Suppressor macrophage (primary cell): ENCODE data around the gene TTYH3.
A peak's percentile ranks its signal among the peaks of the same experiment; 100 is the strongest.
"Not testable (repeated sequence)": the region's sequence is repeated elsewhere in the genome, so short reads cannot be mapped to it uniquely, and the experiment has no call there.

Experiments
- DNase-seq, 4 experiments: peaks; one replicate each; pipeline ENCODE4 v3.0.0-alpha.2; 2020 to 2022

The TTYH3 gene

GRCh38 chr7:2688409-2689342 lies 56.9 kb downstream of the TTYH3 start:
- peak in 2 of 4 experiments; percentile 24 to 34 for DNase-seq

DNA sequence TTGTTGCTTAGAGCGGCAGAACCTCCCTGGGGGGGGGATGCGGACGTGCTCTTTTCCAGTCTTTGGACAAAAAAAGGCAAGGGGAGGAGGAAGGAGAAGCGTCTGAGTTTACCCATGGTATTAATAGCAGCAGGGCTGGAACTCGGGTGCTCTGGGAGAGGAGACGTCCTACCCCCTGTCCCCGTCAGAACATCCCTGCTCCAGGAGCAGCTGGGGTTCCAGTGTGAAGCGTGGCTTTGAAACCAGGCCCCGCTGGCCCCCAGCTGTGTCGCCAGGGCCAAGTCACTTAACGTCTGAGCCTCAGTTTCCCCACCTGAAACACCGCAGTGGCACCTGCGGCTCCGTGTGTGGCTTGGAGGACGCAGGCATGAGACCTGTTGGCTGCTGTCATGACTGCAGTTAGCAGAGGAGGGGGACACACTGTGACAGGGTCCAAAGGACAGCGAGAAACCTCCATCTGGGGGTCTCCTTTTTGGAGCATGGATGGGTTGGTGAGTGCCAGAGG lies 57.6 kb downstream of the TTYH3 start:
- DNase-seq, result no peak

GRCh38 chr7:2689951-2690705 lies 58.3 kb downstream of the TTYH3 start:
- peak; percentile 63 to 81 (median 72) for DNase-seq

DNA sequence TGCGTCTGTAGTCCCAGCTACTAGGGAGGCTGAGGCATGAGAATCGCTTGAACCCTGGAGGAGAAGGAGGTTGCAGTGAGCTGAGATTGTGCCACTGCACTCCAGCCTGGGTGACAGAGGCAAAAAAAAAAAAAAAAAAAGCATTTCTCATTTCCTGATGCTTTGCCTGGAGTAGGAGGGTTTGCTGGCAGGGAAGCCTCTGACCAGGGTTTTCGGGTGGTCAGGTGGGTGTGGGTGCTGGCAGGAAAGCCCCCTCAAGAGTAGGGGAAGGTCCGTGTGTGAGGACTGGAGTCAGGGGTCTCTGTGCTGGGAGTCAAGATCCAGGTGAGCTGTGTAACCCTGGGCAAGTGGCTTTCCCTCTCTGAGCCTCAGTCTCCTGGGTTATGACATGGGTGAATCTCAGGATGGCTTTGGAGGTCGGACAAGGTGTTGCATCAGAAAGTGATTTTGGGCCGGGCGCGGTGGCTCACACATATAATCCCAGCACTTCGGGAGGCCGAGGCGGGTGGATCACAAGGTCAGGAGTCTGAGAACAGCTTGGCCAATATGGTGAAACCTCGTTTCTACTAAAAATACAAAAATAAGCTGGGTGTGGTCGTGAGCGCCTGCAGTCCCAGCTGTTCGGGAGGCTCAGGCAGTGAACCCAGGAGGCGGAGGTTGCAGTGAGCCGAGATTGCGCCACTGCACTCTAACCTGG lies 59.4 kb downstream of the TTYH3 start:
- DNase-seq, result peak; percentile 48 to 76 (median 58)

- not testable (repeated sequence) for DNase-seq
These were observed 60.2 kb downstream of the TTYH3 start for GRCh38 chr7:2691932-2692439.

- no peak for DNase-seq
These were observed 60.8 kb downstream of the TTYH3 start for GRCh38 chr7:2692543-2692942.

DNA sequence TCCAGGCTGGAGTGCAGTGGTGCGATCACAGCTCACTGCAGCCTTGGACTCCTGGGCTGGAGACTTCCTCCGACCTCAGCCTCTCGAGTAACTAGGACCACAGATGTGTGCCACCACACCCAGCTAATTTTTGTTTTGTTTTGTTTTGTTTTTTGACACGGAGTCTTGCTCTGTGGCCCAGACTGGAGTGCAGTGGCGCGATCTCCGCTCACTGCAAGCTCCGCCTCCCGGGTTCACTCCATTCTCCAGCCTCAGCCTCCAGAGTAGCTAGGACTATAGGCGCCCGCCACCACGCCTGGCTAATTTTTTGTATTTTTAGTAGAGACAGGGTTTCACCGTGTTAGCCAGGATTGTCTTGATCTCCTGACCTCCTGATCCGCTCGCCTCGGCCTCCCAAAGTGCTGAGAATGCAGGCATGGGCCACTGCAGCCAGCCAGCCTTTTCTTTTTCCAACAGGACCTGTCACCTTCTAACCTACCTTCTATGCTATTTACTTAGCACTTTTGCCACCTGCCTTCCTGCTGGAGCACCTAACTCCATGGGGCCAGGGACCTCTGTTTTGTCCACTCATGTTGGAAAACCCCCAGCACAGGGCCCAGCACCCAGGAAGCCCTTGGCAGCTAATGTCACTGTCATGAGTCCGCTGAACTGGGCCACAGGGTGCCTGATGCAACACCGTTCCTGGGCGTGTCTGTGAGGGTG lies 61.8 kb downstream of the TTYH3 start:
- peak; percentile 80 to 91 (median 84) for DNase-seq

- peak in 1 of 4 experiments; percentile 32 for DNase-seq
These were observed 62.3 kb downstream of the TTYH3 start for GRCh38 chr7:2694122-2694436.

DNA sequence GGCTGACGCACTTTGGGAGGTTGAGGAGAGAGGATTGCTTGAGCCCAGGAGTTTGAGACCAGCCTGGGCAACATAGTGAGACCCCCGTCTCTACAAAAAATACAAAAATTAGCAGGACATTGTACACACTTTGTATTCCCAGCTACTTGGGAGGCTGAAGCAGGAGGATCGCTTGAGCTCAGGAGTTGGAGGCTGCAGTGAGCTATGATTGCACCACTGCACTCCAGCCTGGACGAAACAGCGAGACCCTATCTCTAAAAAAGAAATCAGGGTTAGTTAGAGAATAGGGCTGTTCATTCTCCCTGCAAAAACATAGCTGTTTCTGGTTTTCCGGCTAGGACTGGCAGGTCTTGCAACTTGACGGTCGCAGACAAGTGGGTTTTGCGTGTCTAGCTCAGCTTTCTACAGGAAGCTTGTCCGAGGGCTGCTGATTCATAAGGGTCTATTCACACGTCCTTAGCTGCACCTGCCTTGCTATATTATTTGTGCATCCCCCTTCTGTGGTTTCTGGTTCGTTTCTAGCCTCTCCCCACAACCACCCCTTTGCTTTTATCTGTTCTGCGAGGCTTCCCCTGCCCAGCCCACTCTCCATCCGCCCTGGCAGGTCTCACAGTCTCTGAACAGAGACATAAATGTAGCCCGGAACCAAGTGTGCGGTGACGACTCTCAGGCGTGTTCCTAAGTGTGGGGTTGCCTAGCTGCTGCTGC lies 66.9 kb downstream of the TTYH3 start:
- DNase-seq, result peak in 3 of 4 experiments; percentile 29 to 54 (median 50)

DNA sequence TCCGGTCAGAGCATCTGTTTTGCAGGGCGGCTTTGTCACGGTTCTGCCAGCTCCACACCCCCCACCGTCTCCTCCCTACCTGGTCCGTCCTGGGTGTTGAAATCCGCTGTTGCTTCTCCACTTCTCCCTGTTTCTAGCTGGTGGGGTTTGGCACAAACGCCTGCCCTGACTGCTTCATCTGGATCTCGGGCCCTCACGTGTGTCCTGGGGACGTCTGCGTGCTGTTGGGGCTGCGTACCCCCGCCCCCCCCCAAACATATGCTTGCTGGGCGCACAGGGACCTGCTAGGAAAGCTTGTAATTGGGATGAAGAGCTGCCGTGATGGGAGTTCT lies 67.5 kb downstream of the TTYH3 start:
- no peak for DNase-seq

DNA sequence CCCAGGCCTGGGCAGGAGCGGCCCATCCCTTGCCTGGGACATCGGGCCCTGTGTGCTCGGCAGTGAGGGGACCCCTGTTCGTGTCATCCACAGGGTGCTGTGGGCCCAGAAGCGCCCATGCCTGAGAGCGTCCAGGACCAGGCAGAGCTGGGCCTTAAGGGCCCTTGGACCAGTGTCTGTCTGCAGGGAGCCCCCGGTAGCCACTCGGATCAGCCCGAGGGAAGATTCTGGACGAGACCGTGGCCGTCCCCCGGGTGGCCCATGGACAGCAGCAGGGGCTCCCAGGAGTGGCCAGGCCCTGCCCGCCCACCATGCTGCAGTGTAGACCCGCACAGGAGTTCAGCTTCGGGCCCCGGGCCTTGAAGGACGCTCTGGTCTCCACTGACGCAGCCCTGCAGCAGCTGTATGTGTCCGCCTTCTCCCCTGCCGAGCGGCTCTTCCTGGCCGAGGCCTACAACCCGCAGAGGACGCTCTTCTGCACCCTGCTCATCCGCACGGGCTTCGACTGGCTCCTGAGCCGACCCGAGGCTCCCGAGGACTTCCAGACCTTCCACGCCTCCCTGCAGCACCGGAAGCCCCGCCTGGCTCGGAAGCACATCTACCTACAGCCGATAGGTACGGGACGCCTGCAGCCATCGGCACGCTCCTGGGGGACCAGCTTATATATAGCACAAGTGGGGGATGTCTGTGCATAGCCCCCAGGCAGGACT lies 68.5 kb downstream of the TTYH3 start:
- DNase-seq, result no peak

GRCh38 chr7:2701424-2701823 lies 69.6 kb downstream of the TTYH3 start:
- DNase-seq, result no peak

- peak in 3 of 4 experiments; percentile 44 to 62 (median 56) for DNase-seq
These were observed 70.2 kb downstream of the TTYH3 start for GRCh38 chr7:2701832-2702593.

GRCh38 chr7:2702594-2702957 lies 70.8 kb downstream of the TTYH3 start:
- no peak for DNase-seq

DNA sequence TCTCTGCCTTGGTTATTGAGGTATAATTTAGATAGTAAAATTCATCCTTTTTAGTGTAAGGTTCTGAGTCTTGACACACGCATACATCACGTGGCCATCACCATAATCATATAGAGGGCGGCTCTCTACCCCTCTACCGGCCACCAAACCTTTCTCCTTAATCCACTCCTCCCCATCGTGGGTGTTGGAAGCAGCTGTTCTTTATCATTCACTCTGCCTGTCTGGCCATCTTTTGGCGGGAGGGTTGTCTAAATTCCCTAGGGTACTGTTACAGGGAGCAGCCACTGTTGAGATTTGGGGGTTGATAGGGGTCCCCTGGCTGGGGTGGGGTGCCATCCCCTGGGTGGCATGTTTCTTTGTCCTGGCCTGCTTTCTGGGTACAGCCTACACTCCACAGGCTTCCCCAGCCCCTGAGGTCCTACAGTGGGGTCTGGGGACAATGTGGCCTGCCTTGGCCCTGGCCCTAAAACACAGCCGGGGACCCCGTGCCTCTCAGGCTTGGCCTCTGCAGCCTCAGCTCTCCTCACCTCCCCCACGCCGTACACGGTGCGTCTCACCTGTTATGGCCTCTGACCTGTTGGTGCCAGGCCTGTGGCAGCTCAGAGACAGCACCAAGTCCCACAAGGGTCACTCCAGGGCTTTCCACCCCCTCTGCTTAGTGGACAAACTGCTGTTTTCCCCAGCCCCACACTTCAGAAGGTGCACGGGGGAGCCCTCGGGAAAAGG lies 73.7 kb downstream of the TTYH3 start:
- DNase-seq, result no peak

- no peak for DNase-seq
These were observed 74.9 kb downstream of the TTYH3 start for GRCh38 chr7:2706685-2707126.

DNA sequence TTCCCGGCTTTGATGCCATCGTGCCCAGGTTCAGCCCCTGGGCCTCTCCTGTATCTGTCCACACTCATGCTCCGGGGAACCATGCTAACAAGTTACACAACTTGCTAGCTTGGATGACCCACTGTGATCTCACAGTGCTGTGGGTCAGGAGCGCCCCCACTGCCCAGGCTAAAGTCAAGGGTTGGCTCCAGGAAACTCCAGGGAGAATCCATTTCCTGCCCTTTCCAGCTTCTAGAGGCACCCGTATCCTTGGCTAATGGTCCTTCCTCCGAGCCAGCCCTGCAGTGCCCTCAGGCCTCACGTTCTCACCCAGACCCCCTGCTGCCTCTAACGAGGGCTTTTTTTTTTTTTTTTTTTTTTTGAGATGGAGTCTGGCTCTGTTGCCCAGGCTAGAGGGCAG lies 75.7 kb downstream of the TTYH3 start:
- no peak for DNase-seq

- DNase-seq, result no peak
These were observed 76.3 kb downstream of the TTYH3 start for GRCh38 chr7:2708041-2708440.
